ENCODE measurements around the gene NLRP9. TPM values are rescaled to one million over a fixed set of nuclear protein-coding genes. Genes with fewer than 3 reads are reported as not detected.

NLRP9 gene
- polyA plus RNA-seq, 1 experiment = not detected

DNA sequence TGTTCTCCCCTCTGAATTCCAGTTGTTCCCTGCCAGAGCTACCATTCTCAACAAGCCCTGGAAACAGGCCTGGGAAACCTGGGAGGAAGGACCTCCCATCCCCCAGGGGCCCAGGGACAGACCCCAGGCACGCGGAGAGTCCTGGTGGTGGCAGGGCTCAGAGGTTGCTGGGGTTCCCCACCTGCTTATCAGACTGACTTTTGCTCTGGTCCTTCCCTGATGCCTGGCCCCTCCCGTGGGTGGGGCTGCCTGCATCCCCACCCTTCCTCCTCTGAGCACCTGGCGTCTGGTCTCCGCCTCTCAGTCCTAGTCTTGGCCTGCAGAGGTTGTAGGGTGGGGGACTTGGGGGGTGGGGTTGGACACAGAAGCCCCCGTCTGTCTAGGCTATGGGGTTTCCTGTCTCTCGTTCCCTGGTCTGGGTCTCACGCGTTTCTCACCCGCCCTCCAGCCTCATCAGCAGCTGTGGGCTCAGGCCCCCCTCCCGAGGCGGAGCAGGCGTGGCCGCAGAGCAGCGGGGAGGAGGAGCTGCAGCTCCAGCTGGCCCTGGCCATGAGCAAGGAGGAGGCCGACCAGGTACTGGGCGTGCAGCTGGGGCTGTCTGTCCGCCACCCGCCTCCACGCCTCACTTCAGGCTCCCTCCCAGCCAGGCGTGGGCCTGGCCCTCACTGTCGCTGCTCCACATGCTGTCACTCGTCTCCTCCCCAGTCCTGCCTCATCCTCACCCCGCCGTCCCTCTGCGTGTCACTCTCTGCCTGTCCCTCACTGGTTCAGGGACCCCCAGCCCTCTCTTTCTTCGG lies 49.6 kb downstream of the NLRP9 start:
- ChIA-PET POLR2A (no interaction called here), CTCF (no interaction called here)
- Histone ChIP-seq H3K27me3 (ENCODE audit: control insufficient read depth, insufficient read depth, low read length) (no peaks in the 10 kb centered on the region), H3K27ac (ENCODE audit: low read depth, low read length) (no peak overlapping the region), H3K9me3 (ENCODE audit: control insufficient read depth, insufficient read depth, low read length) (no peaks in the 10 kb centered on the region; the same call in 1 of the 2 replicates), H3K4me3 (ENCODE audit: low read depth, low read length) (no peak overlapping the region)
- no peak for DNase-seq (ENCODE audit: low read depth, low spot score)
- TF ChIP-seq, protein P1, sequence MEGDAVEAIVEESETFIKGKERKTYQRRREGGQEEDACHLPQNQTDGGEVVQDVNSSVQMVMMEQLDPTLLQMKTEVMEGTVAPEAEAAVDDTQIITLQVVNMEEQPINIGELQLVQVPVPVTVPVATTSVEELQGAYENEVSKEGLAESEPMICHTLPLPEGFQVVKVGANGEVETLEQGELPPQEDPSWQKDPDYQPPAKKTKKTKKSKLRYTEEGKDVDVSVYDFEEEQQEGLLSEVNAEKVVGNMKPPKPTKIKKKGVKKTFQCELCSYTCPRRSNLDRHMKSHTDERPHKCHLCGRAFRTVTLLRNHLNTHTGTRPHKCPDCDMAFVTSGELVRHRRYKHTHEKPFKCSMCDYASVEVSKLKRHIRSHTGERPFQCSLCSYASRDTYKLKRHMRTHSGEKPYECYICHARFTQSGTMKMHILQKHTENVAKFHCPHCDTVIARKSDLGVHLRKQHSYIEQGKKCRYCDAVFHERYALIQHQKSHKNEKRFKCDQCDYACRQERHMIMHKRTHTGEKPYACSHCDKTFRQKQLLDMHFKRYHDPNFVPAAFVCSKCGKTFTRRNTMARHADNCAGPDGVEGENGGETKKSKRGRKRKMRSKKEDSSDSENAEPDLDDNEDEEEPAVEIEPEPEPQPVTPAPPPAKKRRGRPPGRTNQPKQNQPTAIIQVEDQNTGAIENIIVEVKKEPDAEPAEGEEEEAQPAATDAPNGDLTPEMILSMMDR (IDR thresholded peaks at IDR 0.05; ENCODE audit: low read depth, low read length) = no peak

DNA sequence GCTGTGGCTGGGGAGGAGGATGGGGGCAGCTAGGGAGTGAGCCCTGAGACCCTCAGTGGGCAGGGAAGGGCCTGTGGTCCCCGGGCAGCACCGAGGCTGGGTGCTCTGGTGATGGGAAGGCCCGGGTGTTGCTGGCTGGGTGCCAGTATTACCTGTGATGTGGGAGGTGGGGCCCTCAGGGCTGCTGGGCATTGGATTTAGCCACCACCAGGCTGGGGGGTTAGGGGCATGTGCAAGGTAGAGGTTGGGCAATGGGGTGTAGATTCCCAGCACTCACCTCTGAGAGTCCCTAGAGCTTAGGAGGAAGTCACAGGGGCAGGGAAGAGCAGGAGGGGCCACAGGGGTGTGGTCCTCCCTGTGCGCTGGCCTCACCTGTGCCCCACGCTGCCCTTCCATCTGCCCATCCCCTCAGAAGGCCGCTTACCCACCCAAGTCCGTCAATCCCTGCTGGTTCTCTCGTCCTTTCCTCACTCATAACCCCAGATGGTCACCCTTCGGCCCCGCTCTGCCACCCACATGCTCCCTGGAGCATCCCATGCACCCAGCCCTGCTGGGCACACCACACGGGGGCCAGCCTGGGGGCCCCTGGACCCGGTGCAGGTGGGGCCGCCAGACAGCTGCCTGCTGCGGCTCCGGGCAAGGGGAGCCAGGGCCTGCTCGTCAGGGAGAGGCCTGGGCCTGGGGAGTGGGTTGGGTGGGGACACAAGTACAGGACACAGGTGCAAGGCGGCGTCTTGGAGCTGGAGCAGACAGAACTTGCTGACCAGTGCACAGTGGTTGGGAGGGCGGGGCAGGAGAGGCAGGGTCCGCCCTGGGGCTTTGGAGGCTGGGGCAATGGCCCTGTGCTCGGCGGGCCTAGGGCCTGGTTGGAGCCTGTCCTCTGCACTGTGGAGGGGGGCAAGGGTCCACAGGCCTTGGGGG lies 50.7 kb downstream of the NLRP9 start:
- ChIA-PET POLR2A (no interaction called here), CTCF (no interaction called here)
- Histone ChIP-seq H3K27me3 (ENCODE audit: control insufficient read depth, insufficient read depth, low read length) (no peaks in the 10 kb centered on the region), H3K4me3 (ENCODE audit: low read depth, low read length) (no peak overlapping the region), H3K9me3 (ENCODE audit: control insufficient read depth, insufficient read depth, low read length) (no peaks in the 10 kb centered on the region; the same call in 1 of the 2 replicates), H3K27ac (ENCODE audit: low read depth, low read length) (no peak overlapping the region)
- TF ChIP-seq, protein P1 (IDR thresholded peaks at IDR 0.05; ENCODE audit: low read depth, low read length) = no peak
- no peak for DNase-seq (ENCODE audit: low read depth, low spot score)

DNA sequence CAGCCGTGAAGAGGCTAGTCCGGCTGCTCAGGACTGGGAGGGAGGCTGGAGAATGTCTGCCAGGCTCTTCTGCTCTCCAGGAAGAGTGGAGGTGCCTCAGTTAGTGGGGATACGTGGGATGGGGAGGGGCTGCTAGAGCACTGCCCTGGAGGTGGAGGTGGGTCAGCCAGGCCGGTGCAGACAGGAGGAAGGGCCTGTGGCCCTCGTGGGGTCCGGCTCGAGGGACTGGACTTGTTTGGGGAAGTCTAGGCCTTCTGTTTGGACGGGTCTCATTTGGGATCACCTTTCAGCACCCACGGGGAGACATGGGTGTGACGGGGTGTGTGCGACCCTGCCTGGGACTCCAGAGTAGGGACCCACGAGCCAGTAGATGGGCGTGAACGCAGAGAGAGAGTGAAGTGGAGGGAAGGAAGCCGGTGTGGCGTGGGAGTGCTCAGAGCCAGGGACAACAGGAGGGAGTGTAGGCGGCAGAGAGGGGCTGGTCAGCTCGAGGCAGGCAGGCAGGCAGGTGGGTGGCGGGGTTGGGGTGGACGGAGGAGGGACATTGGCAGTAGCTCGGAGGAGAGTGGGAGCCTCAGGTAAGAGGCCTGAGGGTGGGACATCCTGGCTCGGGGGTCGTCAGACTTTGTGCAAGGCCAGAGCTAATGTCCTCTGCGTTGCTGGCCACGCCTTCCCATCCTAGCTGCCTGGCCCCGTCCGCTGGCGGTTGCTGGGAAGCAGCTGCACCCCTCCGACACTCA lies 51.7 kb downstream of the NLRP9 start:
- no peak for DNase-seq (ENCODE audit: low read depth, low spot score)
- no peak overlapping the region for H3K27ac ChIP-seq (ENCODE audit: low read depth, low read length)
- TF ChIP-seq, protein P1 (IDR thresholded peaks at IDR 0.05; ENCODE audit: low read depth, low read length) = no peak
- H3K9me3 ChIP-seq (ENCODE audit: control insufficient read depth, insufficient read depth, low read length) = no peaks in the 10 kb centered on the region; the same call in 1 of the 2 replicates
- ChIA-PET POLR2A (no interaction called here), CTCF (no interaction called here)
- no peaks in the 10 kb centered on the region for H3K27me3 ChIP-seq (ENCODE audit: control insufficient read depth, insufficient read depth, low read length)
- H3K4me3 ChIP-seq (ENCODE audit: low read depth, low read length) = no peak overlapping the region

DNA sequence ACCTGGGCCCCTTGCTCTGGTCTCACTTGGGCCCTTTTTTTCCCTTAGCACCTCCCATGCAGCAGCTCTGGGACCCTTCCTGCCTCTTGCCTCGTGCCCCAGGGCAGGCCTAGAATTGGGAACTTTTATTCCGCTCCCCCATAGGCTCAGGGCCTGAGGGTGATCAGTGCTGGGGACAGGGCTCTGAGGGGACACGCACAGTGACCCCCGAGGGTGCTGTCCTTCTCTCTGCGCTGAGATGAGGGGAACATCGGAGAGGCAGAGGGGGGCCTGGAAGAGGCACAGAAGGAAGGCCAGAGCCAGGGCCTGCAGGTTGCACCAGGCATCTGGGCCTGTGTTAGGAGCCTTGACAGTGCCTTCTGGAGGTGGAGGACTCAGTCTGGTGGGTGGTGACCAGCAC lies 52.4 kb downstream of the NLRP9 start:
- no peaks in the 10 kb centered on the region; the same call in 1 of the 2 replicates for H3K9me3 ChIP-seq (ENCODE audit: control insufficient read depth, insufficient read depth, low read length)
- TF ChIP-seq, protein P1 (IDR thresholded peaks at IDR 0.05; ENCODE audit: low read depth, low read length) = no peak
- no peak for DNase-seq (ENCODE audit: low read depth, low spot score)
- no peak overlapping the region for H3K4me3 ChIP-seq (ENCODE audit: low read depth, low read length)
- no peaks in the 10 kb centered on the region for H3K27me3 ChIP-seq (ENCODE audit: control insufficient read depth, insufficient read depth, low read length)
- POLR2A ChIA-PET = no interaction called here
- H3K27ac ChIP-seq (ENCODE audit: low read depth, low read length) = no peak overlapping the region
- CTCF ChIA-PET = interaction anchor here (0.5 kb wide), 1 partner anchor 54 kb away, joined by 5 read pairs; no protein-coding TSS in a partner anchor
